ENCODE measurements around the gene TCF25.
A peak's percentile ranks its signal among the peaks of the same experiment; 100 is the strongest.

TCF25 gene

GRCh38 chr16:89917773-89918452 is 44.5 kb downstream of the TCF25 start:
- no peaks in the 10 kb centered on the region for H3K9me3 ChIP-seq
- peak overlapping the region in 1 of 2 experiments; percentile 14 for H3K4me3 ChIP-seq (ENCODE audit: low read depth in 1 of 2, low read length in 1 of 2)
- no peak overlapping the region for H3K27ac ChIP-seq
- peaks cover 16 to 21% of the 10 kb centered on the region in 2 experiments for H3K4me1 ChIP-seq (ENCODE audit: control insufficient read depth in 1 of 2, insufficient read depth in 1 of 2, low read depth in 1 of 2, low read length in 1 of 2)
- H3K27me3 ChIP-seq, result peaks cover 60% of the 10 kb centered on the region
- no peak for TF ChIP-seq CTCF (IDR thresholded peaks at IDR 0.05)
- peaks cover 9% of the 10 kb centered on the region for H3K36me3 ChIP-seq

DNA sequence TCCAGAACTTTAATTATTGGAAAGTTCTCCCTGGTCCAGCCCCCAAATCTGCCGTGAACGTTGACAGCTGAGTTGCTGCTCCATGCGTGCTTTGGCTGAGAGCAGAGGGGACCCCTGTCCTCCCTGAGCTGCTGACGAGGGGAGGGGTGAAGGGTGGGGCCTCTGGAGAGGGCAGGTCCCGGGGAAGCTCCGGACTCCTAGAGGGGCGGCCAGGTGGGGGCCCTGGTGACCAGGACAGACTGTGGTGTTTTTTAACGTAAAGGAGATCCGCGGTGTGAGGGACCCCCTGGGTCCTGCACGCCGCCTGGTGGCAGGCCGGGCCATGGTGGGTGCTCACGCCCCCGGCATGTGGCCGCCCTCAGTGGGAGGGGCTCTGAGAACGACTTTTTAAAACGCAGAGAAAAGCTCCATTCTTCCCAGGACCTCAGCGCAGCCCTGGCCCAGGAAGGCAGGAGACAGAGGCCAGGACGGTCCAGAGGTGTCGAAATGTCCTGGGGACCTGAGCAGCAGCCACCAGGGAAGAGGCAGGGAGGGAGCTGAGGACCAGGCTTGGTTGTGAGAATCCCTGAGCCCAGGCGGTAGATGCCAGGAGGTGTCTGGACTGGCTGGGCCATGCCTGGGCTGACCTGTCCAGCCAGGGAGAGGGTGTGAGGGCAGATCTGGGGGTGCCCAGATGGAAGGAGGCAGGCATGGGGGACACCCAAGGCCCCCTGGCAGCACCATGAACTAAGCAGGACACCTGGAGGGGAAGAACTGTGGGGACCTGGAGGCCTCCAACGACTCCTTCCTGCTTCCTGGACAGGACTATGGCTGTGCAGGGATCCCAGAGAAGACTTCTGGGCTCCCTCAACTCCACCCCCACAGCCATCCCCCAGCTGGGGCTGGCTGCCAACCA is 45.3 kb downstream of the TCF25 start, which contains the start of gene MC1R:
TSS of gene MC1R (plus strand) at position 410 of the 895 bp plus-strand sequence. CDS start at position 807, 397 bp downstream.
- Histone ChIP-seq H3K36me3 (peaks cover 1% of the 10 kb centered on the region), H3K27ac (no peak within 1 kb of the TSS), H3K4me3 (ENCODE audit: low read depth in 1 of 2, low read length in 1 of 2) (peak within 1 kb of the TSS in 1 of 2 experiments; percentile 14), H3K4me1 (ENCODE audit: control insufficient read depth in 1 of 2, insufficient read depth in 1 of 2, low read depth in 1 of 2, low read length in 1 of 2) (peaks cover 20 to 28% of the 10 kb centered on the region in 2 experiments), H3K9me3 (no peaks in the 10 kb centered on the region), H3K27me3 (peaks cover 68% of the 10 kb centered on the region)
- no peak for TF ChIP-seq CTCF (IDR thresholded peaks at IDR 0.05)

GRCh38 chr16:89919535-89920406 is 46.4 kb downstream of the TCF25 start:
- Histone ChIP-seq H3K4me1 (ENCODE audit: control insufficient read depth in 1 of 2, insufficient read depth in 1 of 2, low read depth in 1 of 2, low read length in 1 of 2) (peaks cover 20 to 31% of the 10 kb centered on the region in 2 experiments), H3K9me3 (no peaks in the 10 kb centered on the region), H3K4me3 (ENCODE audit: low read depth in 1 of 2, low read length in 1 of 2) (no peak overlapping the region), H3K36me3 (no peaks in the 10 kb centered on the region), H3K27me3 (peaks cover 79% of the 10 kb centered on the region), H3K27ac (no peak overlapping the region)
- TF ChIP-seq CTCF (IDR thresholded peaks at IDR 0.05), result no peak

- TF ChIP-seq CTCF (IDR thresholded peaks at IDR 0.05), result no peak
- Histone ChIP-seq H3K9me3 (no peaks in the 10 kb centered on the region), H3K36me3 (no peaks in the 10 kb centered on the region), H3K27ac (no peak overlapping the region), H3K4me3 (ENCODE audit: low read depth in 1 of 2, low read length in 1 of 2) (no peak overlapping the region), H3K4me1 (ENCODE audit: control insufficient read depth in 1 of 2, insufficient read depth in 1 of 2, low read depth in 1 of 2, low read length in 1 of 2) (peaks cover 25 to 35% of the 10 kb centered on the region in 2 experiments), H3K27me3 (peaks cover 88% of the 10 kb centered on the region)
These were observed 47.3 kb downstream of the TCF25 start for GRCh38 chr16:89920723-89921122.

DNA sequence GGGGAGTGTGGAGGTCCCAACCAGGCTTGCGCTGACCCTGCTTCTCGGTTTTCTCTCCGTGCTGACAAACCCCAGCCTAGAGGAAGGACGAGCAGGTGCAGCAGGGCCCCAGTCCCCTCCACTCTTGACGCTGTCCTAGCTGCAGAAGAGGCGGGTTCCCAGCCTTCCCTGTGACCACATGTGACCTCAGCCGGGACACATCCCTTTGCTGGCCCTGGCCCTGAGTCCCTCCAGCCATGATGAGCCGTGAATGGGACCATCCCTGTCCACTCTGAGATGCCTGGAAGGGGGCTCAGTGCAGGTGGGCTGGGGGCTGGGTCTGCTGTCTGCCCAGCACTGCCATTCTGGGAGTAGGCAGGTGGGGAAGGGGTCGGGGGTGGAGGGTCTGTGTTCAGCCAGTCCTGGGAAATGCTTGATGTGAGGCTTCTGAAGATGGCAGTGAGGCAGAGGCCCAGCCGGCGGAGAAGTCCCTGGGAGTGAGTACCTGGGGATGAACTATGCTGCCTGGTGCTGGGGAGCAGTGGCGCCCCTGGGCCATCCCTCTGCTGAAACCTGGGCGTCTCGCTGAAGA is 47.8 kb downstream of the TCF25 start:
- no peaks in the 10 kb centered on the region for H3K36me3 ChIP-seq
- peaks cover 26 to 40% of the 10 kb centered on the region in 2 experiments for H3K4me1 ChIP-seq (ENCODE audit: control insufficient read depth in 1 of 2, insufficient read depth in 1 of 2, low read depth in 1 of 2, low read length in 1 of 2)
- peaks cover 93% of the 10 kb centered on the region for H3K27me3 ChIP-seq
- H3K27ac ChIP-seq, result no peak overlapping the region
- TF ChIP-seq CTCF (IDR thresholded peaks at IDR 0.05), result no peak
- H3K4me3 ChIP-seq (ENCODE audit: low read depth in 1 of 2, low read length in 1 of 2), result no peak overlapping the region
- no peaks in the 10 kb centered on the region for H3K9me3 ChIP-seq

All from neutrophil (primary cell).